HCT116 (cell line): Measurements from ENCODE around the gene KCTD14.

Source experiments
- CEBPB ChIP-seq: IDR thresholded peaks from 2 replicates; pipeline ENCODE4 v1.6.1; 2012; ENCODE audit warnings: low read depth
- POLR2AphosphoS5 ChIP-seq: IDR thresholded peaks from 2 replicates; pipeline ENCODE4 v1.6.1; 2011; ENCODE audit warnings: mild to moderate bottlenecking, low read depth, low read length, moderate library complexity
- TF ChIP-seq, protein P1 (sequence below), 3 experiments: fragments of 200-600 bp in 1 of 3; sonication (generic) in 1 of 3; IDR thresholded peaks in 2 of 3; conservative IDR thresholded peaks in 1 of 3; 2 replicates each; pipeline ENCODE4 v1.5.1; 2012 to 2017; ENCODE audit warnings: low read depth in 2 of 3, low read length in 2 of 3, antibody characterized with exemption in 1 of 3, borderline replicate concordance in 1 of 3, control low read depth in 1 of 3, mild to moderate bottlenecking in 1 of 3, mixed read lengths in 1 of 3, mixed run types in 1 of 3, moderate library complexity in 1 of 3; ENCODE audit not compliant: insufficient read depth in 1 of 3

DNA sequence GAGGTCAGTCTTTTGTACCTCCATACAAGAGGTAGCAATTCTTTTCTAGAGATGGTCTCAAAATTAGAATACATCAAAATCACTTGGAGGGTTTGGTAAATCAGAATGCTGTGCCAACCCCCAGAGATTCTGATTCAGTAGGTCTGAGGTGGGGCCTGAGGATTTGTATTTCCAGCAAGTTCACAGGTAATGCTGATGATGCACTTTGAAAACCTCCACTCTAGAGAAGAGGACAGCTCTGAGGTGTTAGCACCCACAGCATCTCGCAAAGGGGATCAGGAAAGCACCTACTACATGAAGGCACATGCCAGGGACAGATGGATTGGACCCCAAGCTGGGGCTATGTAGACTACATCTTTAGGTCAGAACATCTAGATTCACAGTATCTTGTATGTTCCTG lies 7.2 kb downstream of the KCTD14 start:
- TF ChIP-seq POLR2AphosphoS5 (no peak), CEBPB (no peak)
- TF ChIP-seq, protein P1, sequence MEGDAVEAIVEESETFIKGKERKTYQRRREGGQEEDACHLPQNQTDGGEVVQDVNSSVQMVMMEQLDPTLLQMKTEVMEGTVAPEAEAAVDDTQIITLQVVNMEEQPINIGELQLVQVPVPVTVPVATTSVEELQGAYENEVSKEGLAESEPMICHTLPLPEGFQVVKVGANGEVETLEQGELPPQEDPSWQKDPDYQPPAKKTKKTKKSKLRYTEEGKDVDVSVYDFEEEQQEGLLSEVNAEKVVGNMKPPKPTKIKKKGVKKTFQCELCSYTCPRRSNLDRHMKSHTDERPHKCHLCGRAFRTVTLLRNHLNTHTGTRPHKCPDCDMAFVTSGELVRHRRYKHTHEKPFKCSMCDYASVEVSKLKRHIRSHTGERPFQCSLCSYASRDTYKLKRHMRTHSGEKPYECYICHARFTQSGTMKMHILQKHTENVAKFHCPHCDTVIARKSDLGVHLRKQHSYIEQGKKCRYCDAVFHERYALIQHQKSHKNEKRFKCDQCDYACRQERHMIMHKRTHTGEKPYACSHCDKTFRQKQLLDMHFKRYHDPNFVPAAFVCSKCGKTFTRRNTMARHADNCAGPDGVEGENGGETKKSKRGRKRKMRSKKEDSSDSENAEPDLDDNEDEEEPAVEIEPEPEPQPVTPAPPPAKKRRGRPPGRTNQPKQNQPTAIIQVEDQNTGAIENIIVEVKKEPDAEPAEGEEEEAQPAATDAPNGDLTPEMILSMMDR (IDR thresholded peaks at IDR 0.05 in 2 of 3, conservative IDR thresholded peaks at IDR 0.05 in 1 of 3; ENCODE audit: borderline replicate concordance in 1 of 3, insufficient read depth in 1 of 3, low read depth in 2 of 3, low read length in 2 of 3): no peak
